ENCODE results near the gene E2F4.

E2F4 gene

DNA sequence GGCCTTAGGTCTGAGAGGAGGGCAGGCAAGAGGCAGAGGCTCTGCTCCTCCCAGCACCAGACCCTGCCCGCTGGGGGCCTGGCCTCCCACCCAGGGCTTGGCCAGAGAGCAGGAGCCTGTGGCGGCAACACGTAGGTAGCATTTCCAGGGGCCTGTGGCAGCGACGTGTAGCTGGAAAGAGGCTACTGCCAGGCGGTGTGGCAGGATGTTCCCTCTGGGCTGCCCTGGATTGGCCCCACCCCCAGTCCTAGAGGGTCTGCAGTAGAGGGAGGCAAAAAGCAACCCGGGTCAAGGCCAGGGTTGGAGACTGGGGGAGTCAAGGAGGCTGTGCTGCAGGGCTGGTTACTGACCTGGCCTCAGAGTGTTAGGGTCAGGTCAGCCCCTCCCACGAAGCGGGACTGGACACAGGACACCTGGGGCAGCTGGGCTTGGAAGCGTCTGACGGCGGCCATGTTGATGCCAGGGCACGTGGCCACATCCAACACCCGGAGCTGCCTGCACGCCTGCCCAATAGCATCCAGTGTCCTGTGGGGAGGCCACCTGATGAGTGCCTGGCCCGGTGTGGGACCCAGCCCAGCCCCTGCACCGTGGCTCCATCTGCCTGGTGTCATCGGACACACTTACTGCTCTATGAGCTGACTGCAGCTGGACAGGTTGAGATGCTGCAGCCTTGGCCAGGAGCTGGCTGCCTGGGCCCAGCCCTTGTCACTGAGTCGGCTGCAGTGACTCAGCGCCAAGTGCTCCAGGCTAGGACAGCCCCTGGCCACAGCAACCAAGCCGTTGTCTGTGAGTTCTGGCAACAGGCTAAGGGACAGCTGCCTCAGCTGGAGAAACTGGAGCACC is 15.5 kb downstream of the E2F4 start:
- no peak for FAIRE-seq

DNA sequence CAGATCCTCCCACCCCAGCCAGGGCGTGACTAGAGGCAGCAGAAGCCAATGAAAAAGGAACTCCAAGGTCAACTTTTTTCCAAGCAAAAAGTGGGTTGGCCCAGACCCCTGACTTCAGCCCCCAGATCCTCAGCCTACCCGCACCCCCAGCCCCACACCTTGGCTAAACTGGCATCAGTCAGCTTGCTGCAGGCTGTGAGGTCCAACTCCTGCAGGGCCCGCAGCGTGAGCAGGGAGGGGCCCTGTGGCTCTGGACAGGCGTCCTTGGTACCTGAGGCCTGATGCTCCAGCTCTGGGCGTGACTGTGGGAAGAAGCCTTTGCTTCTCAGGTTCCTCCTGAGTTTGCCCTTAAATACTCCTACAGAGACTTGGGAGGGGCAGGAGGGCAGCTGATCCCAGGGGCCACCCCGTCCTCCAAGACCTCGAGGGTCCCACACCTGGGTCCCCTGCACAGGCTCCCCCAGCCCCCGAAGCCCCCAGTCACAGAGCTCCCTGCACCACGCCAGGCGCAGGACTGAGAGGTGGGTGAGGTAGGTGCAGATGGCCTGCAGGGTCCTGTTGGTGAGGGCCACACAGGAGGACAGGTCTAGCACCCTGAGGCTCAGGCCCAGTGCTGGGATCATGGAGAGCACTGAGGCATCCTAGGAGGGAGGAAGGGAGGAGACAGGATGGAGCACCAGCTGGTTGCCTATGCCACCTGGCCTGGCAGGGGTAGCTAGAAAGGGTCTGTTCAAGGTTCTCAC is 16.4 kb downstream of the E2F4 start:
- no peak for FAIRE-seq
- DNase-seq (ENCODE audit: low spot score), result no peak

More for the DNA sequence above, 15.5 kb downstream of the E2F4 start:
- DNase-seq (ENCODE audit: low spot score), result peak; percentile 68

DNA sequence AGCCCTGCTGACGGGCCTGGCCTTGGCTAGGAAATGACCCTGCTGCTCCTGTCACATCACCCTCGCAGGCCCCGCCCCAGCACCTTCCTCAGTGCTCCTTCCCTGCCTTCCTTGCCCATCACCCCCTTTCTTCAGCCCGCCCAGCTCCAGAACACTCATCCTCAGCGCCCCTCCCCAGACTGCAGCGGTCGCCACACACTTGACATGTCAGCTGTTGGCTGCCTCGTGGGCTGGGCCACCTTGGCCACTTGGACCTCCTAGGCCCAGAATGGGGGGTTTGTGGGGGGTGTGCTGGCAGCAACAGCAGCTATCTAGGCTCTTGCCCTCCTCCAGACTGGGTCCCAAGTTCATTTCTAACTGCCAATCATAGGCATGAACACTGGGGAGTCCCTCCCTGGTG is 17.6 kb downstream of the E2F4 start:
- no peak for DNase-seq (ENCODE audit: low spot score)
- no peak for FAIRE-seq

DNA sequence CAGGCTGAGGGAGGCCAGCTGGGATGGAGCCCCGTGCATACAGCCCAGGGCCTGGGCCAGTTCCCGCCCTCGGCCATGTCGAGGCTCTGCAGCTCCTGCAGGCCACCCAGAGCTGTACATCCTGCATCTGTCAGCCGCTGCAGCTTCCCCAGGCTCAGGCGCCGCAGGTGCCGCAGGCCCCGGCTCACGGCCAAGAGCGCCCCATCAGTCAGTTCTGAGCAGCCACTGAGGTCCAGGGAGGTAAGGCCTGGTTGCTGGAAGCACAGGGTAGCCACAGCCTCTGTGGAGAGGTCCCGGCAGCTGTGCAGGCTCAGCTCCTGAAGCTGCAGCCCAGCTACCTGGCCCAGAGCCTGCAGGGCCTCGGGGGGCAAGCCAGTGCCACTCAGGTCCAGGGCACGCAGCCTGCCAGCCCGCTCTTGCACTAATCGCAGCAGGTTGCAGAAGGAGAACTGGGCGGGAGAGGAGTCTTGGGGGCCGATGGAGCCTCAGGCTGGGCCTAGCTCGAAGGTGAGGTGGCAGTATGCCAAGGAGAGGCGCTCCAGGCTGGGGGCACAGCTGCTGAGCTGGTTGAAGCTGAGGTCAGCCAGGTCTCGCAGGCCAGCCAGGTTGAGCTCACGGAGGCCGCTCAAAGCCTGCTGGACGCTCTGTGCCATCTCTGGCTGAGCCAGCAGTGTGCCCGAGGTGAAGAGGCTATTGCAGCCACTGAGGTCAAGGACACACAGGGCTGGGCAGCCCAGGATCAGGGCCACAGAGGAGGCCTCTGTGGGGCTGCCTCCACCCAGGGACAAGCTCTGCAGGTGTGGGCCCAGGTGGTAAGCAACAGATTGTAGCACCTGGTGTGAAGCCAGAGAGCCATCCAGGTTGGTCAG is 18.3 kb downstream of the E2F4 start:
- FAIRE-seq (no peak), DNase-seq (ENCODE audit: low spot score) (no peak)

DNA sequence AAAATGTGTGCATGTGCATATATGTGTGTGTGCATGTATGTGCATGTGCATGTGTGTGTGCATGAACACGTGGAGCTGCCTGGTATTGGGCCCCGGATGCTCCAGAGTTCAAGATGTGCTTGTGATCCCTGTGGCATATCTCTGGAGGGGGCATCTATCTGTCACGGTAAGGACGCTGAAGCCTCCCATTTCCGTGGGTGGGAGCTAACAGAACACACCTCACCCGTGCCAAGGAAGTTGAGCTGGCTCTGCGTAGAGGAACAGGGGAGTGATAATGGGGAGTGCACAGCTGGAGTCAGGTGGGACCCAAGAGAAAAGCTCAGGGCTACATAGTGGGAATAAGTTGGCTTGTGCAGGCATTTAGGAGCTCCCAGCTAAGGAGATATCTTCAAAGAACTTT is 19.7 kb downstream of the E2F4 start:
- FAIRE-seq, result no peak
- no peak for DNase-seq (ENCODE audit: low spot score)

DNA sequence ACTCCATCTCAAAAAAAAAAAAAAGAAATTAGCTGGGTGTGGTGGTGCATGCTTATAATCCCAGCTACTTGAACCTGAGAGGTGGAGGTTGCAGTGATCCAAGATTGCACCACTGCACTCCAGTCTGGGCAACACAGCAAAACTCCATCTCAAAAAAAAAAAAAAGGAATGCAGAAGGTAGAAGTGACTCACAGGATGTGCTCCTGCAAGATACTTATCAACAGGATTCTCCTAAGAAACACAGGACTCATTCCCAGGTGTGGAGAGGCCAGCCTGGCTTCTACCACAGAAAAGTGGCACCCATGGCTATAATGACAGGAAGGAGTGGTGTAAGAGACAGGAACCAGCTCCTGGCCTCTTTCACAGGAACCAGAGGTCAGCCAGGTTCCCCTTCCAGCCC is 20.8 kb downstream of the E2F4 start:
- DNase-seq (ENCODE audit: low spot score) (peak; percentile 35), FAIRE-seq (no peak)

DNA sequence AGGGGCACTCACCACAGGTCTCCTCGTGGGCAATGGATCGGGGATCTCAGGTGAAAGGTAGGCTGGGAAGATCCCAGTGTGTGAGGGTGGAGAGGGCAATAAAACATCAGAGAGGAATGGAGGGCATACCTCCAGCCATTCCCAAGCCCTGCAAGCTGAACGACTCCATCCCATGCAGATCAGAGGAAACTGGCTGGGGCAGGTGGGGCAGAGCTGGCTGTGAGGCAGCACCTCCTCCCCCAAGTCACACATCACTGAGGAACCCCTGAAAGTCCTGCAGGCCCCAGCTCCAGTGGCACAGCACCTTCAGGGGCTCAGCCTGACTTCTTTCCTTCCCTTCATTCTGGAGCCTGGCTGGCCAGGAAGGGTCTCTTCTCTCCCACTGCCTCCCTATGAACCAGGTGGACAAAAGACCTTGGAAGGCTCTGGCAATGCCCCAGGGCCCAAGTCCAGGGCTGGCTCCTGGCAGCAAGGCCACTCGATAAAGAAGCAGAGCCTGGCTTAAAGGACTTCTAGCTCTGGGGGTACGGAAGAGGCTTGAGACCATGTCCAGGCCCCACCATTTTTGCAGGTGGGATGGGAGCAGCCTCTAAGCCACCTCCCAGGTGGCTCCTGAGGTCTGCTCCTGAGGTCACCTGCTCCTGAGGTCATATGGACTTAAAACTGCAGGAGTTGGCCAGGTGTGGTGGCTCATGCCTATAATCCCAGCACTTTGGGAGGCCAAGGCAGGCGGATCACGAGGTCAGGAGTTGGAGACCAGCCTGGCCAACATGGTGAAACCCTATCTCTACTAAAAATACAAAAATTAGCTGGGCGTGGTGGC is 21.5 kb downstream of the E2F4 start:
- DNase-seq (ENCODE audit: low spot score), result no peak
- FAIRE-seq, result no peak

DNA sequence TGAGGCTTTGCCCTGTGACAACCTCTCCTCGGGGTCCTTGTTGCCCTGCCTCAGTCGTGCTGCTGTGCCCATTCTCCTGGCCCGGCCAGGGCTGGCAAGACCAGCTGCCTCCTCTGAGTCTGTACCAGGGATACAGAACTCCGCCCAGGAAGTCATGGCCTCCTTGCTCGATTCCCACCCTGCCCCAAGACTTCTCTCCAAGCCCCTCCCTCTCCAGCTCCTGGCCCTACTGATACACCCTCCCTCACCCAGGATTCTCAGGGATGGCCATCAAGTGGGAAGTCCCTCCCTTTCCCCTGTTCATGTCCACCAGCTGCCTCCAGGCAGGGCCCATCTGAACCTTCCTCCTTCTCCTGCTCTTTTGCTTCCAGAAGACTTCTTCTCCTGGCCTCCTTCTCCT is 23.8 kb downstream of the E2F4 start:
- DNase-seq (ENCODE audit: low spot score), result no peak
- no peak for FAIRE-seq

DNA sequence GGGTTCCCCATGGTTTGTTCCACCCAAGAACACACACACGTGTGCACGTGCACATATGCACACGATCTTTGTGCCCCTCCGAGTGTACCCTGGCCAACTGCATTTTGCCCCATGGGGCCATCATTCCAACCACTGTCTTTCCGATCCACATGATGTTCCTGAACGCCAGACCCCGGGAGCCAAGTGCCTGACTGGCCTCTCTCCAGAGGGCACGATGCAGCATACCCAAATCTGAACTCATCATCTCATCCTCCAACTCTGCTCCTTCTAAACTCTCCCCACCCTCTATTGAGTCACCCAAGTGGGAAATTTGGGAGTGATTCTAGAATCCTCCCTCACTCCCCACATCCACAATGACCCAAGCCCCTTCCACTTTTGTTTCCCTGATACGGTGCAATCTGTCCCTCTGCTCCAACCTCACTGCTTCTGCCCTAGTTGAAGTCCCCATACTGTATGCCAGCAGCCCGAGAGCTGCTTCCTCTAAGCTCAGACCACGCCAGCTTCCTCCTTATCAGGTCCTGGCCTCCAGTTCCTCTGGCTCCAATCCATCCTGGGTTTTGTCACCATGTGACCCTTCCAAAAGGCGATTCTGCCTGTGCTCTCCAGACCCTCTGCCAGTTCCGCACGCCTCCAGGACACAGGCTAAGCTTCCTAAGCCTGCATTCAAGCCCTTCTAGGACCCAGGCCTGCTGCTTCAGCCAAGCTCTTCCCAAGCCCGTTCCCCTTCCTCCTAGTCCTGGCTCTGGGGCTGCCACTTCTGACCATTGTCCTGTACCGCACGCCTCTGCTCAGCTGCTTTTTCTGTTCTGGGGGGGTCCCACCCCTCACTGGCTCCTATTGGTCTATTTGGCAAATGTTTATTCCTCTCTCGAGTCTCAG is 24.9 kb downstream of the E2F4 start:
- FAIRE-seq (no peak), DNase-seq (ENCODE audit: low spot score) (no peak)

DNA sequence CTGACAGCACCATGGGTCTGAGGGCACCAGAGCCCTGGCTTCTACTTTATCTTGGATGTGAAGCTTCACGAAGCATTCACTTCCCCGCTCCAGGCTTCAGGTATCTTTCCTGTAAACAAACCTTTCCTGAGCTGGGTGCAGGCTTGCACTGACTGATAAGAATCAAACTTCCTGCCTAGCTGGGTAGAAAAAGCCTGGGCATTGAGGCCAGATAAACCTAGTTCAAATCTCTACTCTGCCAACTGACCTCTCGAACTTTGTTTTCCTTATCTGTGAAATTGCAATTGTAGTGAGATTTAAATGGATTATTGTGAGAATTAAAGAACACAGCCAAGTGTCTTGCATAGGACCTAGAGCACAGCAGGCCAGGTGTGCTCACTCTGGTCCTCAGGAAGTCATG is 32.0 kb downstream of the E2F4 start:
- FAIRE-seq, result no peak
- no peak for DNase-seq (ENCODE audit: low spot score)

DNA sequence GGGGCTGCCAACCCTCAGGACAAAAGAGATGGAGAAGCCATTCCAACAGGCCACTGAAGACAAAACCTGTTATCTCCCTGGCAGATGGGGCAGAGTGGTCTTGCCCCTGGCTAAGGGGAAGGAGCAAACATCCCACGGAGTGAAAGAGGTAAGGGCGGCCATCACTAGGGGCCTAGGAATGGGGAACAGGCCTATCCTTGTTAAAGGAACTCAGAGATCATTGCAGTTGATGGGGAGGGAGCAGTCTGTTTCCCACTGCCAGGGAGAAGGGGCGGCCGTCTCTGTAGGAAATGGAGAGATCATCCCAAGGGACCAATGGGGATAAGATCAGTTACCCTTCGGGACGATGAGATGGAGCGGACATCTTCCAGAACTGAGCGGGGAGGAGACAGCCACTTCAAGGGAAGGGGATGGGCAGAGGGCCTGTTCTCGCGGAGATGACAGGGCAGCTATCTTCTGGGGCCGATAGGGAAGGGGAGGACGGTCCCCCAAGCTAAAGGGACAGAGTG is 34.4 kb downstream of the E2F4 start:
- no peak for DNase-seq (ENCODE audit: low spot score)
- no peak for FAIRE-seq

DNA sequence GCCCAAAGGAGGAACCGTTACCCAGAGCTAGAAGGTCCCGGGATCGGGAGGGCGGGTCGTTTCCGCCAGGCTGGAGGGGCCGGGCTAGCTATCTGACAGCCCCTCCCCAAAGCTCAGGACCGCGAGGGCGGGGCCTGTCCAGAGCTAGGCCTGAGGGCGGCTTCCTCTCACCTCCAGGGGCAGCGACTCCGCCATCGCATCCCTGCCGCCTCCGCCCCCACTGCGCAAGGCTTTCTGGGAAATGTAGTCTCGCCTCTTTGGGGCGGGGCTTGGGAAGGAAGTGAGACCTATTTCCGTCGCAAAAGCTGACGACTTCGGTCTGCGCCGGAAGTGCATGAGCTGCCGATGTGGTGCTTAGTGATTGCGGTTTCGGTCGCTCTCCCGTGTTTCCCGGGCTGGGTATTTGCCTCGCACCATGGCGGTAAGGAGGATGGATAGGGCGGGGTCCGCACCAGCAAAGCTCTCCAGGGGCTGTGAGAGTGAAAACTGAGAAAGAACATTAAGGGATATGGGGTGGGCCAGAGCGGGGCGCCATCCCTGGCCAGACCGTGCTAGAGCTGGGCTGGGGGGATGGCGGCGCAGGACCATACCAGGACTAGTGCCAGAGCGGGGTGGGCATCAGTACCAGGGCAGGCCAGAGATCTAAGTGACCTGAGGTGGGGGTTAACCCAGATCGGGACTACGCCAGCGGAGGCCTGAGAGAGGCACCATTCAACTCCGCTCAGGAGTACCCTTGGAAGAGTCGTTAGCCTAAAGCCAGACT is 35.0 kb downstream of the E2F4 start, which contains the start of gene TMEM208:
Gene TMEM208 (plus strand): TSS at position 327 of the 763 bp plus-strand sequence. CDS start 89 bp downstream, at position 416.
- peak; percentile 87 for FAIRE-seq

DNA sequence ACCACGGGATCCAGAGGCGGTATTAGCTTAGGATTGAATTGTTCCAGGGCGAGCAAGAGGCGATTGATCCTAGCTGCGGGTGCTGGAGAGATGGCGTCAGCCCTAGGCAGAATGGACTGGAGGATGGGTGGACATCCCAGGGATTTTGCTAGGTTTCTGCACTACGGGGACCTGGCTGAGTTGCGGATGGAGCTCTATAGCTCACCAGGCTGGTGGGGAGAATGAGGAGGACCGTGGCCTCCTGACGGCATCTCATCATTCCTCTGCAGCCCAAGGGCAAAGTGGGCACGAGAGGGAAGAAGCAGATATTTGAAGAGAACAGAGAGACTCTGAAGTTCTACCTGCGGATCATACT is 35.6 kb downstream of the E2F4 start:
- FAIRE-seq (no peak), DNase-seq (ENCODE audit: low spot score) (no peak)

More for the DNA sequence above, 35.0 kb downstream of the E2F4 start, which contains the start of gene TMEM208:
- DNase-seq (ENCODE audit: low spot score), result peak; percentile 95

DNA sequence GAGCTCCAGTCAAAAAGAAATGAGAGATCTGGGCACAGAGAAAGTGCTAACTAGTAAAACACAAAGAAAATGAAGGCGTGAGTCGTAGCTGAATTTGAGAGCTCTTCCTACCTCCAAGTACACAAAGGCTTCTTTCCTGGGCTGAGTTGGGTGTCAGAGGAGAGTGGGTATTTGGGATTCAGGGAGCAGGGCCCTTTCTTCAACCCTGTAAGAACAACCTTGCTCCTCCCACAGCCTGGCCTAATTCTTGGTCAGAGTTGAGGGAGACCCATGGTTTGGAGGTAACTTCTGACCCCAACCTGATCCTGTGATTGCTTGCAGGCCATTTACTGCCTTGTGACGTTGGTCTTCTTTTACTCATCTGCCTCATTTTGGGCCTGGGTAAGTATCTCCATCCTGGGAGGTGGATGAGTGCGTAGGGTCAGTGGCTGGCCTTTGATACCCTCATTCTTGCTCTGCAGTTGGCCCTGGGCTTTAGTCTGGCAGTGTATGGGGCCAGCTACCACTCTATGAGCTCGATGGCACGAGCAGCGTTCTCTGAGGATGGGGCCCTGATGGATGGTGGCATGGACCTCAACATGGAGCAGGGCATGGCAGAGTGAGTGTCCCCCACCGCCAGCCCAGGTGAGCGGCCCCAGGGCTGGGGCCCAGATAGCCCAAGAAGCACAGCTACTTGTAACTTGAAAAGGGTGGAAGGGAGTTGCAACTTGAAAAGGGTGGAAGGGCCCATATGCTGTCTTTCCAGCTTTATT is 36.3 kb downstream of the E2F4 start:
- DNase-seq (ENCODE audit: low spot score) (no peak), FAIRE-seq (no peak)

DNA sequence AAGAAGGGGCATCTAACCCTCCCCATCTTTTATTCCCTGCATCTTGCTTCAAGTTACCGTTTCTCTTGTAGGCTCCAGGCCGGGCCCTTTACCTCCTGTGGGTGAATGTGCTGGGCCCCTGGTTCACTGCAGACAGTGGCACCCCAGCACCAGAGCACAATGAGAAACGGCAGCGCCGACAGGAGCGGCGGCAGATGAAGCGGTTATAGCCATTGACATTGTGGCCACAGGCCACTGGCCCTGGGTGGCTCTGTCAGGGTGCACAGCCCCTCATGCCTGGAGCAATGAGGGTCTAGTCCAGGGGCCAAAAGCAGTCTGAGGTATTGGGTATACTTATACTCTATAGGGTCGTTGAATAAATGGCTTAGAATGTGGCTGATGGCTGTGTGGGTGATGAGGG is 37.0 kb downstream of the E2F4 start:
- DNase-seq (ENCODE audit: low spot score), result no peak
- FAIRE-seq, result no peak

DNA sequence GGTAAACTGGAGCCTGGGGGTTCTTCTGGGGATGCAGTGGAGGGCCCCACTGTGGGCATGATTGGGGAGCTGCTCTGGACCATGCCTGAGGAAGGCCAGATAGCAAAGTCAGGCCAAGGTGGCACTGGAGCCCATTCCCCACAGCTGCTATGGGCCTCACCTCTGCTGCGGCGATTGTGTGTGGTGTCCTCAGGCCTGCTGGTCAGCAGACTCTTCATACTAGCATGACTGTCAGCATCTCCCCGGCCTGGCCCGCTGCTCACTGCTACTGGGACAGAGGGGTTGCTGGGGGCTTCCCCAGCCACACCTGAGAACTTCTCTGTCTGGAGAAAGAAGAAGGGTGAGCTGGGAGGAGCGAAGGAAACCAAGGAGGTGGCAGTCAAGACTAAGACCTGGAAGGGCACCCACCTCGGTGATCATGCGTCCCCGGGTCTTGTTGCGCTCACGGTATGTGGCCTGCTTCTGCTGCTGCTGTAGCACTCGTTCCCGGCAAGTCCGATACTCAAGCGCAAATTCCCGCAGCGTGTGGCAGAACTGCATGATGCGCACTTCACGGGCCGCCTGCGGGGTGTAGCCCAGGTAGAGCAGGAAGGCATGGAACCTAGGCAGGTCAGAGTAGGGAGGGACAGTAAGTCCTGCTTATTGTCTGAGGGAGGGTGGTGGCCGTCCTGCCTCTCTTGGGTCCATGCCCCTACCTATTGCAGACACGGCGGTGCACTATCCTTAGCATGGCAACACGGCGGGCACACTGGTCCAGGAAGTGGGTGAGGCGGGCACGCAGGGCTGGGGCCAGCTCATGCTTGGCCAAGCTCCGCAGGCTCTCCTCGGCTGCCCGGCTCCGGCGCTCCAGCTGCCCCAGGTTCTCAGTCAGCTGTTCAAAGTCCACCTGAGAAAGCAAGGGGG is 38.2 kb downstream of the E2F4 start:
- FAIRE-seq, result no peak
- DNase-seq (ENCODE audit: low spot score), result no peak

Data from RCC 7860 (cell line).